HEK293 (cell line): Measurements from ENCODE around the gene BRMS1.

ENCODE experiments used
- SALL2 ChIP-seq: fragments of 450-650 bp; formaldehyde crosslinking; IDR thresholded peaks from 2 replicates; pipeline ENCODE4 v1.5.0; 2017; ENCODE audit warnings: missing biosample characterization, mild to moderate bottlenecking, missing genetic modification characterization, borderline replicate concordance
- ZNF10 ChIP-seq: fragments of 450-650 bp; formaldehyde crosslinking; IDR thresholded peaks from 2 replicates; pipeline ENCODE4 v1.5.1; 2017; ENCODE audit warnings: missing biosample characterization, missing genetic modification characterization
- ZNF239 ChIP-seq: fragments of 450-650 bp; formaldehyde crosslinking; IDR thresholded peaks from 2 replicates; pipeline ENCODE4 v1.5.1; 2016; ENCODE audit warnings: missing biosample characterization, missing genetic modification characterization
- ZNF600 ChIP-seq: fragments of 450-650 bp; formaldehyde crosslinking; IDR thresholded peaks from 2 replicates; pipeline ENCODE4 v1.5.1; 2016; ENCODE audit warnings: missing biosample characterization, missing genetic modification characterization
- TF ChIP-seq, protein P1 (sequence below): fragments of 450-650 bp; formaldehyde crosslinking; IDR thresholded peaks from 2 replicates; pipeline ENCODE4 v1.5.1; 2016; ENCODE audit warnings: missing biosample characterization, missing genetic modification characterization

DNA sequence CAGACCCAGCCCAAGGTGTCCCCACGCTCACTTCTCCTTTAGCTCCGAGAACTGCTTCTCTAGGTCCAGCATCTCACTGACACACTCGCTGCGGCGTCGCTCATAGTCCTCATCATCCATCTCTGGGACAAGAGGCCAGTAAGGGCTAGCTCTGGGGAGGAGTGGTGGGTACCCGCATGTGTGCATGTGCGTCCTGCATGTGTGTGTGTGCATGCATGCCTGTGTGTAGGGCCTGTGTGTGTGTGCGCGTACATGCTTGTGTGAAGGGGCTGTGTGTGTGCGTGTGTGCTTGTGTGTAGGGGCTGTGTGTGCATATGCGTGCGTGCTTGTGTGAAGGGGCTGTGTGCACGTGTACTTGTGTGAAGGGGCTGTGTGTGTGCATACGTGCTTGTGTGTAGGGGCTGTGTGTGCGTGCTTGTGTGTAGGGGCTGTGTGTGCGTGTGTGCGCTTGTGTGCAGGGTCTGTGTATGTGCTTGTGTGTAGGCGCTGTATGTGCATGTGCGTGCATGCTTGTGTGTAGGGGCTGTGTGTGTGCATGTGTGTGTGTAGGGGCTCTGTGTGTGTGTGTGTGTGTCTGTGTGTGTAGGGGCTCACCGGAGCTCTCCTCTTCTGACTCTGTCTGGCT is 3.3 kb downstream of the BRMS1 start:
- TF ChIP-seq ZNF600 (tag by site-specific recombination) (no peak), ZNF239 (tag by site-specific recombination) (no peak), SALL2 (tag by site-specific recombination) (no peak), ZNF10 (tag by site-specific recombination) (no peak)
- TF ChIP-seq, protein P1, sequence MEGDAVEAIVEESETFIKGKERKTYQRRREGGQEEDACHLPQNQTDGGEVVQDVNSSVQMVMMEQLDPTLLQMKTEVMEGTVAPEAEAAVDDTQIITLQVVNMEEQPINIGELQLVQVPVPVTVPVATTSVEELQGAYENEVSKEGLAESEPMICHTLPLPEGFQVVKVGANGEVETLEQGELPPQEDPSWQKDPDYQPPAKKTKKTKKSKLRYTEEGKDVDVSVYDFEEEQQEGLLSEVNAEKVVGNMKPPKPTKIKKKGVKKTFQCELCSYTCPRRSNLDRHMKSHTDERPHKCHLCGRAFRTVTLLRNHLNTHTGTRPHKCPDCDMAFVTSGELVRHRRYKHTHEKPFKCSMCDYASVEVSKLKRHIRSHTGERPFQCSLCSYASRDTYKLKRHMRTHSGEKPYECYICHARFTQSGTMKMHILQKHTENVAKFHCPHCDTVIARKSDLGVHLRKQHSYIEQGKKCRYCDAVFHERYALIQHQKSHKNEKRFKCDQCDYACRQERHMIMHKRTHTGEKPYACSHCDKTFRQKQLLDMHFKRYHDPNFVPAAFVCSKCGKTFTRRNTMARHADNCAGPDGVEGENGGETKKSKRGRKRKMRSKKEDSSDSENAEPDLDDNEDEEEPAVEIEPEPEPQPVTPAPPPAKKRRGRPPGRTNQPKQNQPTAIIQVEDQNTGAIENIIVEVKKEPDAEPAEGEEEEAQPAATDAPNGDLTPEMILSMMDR: no peak
